DMS114 treated with DMSO at 0.1 percent for 48 hours (cell line): ENCODE measurements around the gene DEK.
A peak's percentile ranks its signal among the peaks of the same experiment; 100 is the strongest.

Experiments
- DNase-seq: peaks from one replicate; lab custom pipeline; 2025; ENCODE audit not compliant: unreplicated experiment; lab: John Stamatoyannopoulos, UW

Gene DEK

DNA sequence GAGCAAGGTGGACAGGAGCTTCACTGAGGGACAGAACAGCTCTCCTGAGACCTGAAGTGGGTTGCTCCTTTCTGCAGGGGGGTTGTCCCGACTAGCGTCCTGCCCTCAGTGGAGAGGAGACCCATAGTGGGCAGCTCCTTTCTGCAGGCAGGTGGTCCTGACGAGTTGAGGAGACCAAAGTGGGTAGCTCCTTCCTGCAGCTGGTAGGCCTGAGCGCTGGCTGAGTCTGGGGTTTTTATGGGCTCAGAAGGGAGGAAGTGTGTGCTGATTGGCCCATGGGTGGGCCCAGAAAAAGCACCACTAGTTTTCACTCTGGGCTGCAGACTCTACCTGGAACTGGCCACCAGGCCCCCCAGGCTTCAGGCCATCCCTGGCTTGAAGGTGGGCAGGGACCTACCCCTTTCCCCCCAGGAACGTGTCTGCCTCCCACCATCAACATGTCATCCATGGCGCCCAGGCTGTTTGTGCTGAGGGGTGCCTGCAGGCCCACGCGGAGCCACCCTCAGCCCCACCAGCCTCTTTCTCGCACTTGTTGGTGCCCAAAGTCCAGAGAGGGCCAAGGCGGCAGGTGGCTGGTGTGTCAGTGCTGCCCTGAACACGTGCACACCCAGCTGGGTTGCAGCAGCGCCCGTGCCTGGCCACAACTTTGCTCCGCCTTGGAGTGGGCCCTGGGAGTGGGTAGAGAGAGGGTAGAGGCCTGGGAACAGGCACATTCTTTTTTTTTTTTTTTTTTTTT, 1.6 kb upstream of the DEK start:
- no peak for DNase-seq

DNA sequence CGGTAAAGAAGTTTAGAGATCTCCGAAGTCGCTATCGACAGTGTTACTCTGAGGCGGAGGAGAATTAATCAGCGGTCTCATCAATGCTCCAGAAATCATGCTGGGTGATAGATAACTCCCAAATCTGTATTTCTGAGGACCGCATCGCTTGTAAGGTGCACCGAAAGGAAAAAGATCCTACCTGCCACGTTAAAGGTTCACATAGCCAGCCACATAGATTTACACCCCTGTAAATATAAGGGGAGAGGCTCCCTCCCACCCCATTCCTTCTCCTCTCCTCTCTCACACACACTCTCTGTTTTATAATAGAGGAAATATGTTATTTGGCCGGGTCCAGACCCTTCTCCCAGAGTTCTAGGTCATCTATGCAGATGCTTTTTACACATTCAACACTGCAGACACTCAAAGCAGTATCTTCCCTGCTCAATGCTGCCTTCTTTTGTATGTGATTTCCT, 620 bp upstream of the DEK start:
- DNase-seq, result peak; percentile 56

DNA sequence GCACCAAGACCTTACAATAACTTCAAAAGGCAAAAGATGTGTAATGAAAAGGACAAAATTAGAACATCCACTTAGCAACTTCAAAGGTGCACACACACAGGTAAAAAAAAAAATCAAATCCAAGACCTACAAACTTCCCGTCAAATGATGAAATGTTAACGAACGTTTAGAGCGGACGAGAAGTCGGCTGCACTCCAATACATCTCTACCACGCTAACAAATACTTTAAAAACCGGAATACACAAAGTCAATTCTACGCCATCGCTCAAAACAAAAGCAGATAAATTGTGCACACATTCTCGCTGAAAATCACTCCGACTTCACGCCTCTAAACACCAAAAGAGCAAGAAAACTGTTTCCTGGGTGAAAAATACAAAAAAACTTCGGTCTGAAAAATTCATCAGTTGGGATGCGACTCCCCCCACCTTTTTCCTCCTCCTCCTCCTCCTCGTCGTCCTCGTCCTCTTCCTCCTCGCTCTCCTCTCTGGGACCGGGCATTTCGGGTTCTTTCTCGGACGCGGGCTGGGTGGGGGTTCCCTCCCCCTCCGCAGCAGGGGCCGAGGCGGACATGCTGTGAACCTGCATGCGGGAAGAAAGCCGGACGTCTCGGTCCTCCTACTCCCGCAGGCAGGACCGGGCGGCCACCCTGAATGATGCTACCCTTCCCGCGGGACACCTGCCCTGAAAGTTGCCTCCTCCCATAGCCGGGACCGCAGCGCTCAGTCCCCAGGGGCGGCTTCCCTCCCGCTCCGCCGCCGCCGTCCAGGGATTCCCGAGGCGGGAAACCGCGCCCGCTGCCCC, 712 bp downstream of the DEK start:
- DNase-seq, result peak; percentile 66

DNA sequence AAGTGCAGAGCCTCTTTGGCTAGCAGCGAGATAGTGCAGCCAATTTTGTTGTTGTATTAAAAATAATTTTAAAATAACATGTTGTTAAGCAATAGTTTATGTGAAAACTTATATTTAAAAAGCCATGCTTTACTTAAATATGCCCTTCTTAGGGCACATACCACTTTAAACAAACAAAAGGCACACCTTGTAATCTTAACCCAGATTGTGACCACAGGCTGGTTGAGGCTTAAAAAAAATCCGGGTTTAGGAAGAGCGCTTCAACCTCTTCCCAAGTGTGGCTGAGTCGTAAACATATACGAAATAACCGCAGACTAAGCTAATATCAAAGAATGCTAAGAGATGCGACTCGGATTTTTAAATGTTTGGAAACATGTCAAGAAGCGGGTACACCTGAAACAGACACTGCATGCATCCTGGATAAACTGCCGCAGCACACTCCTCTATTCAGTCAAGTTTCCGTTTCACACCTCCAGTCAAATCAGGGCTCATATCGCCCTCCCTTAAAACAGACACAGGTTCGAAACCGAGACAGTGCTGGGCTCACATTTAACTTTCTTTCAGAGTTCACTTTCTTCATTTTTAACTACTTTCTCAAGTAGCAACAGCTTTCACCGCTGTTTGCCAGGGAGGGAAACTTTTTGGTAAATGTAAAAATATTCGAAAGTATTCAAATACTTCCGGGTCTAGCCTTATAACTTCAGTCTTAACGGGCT, 1.5 kb downstream of the DEK start:
- peak; percentile 71 for DNase-seq

DNA sequence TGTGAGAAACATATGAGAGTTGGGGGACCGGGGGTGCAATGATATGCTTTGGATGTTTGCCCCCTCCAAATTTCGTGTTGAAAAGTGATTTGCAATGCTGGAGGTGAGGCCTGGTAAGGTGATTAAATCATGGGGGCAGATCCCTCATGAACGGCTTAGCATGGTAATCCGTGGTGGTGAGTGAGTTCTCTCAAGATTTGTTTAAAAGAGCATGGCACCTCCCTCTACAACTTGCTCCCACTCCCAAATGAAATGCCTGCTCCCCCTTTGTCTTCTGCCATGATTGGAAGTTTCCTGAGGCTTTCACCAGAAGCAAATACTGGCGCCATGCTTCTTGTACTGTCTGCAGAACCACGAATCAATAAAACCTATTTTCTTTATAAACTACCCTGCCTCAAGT, 2.5 kb downstream of the DEK start:
- DNase-seq, result peak; percentile 67

DNA sequence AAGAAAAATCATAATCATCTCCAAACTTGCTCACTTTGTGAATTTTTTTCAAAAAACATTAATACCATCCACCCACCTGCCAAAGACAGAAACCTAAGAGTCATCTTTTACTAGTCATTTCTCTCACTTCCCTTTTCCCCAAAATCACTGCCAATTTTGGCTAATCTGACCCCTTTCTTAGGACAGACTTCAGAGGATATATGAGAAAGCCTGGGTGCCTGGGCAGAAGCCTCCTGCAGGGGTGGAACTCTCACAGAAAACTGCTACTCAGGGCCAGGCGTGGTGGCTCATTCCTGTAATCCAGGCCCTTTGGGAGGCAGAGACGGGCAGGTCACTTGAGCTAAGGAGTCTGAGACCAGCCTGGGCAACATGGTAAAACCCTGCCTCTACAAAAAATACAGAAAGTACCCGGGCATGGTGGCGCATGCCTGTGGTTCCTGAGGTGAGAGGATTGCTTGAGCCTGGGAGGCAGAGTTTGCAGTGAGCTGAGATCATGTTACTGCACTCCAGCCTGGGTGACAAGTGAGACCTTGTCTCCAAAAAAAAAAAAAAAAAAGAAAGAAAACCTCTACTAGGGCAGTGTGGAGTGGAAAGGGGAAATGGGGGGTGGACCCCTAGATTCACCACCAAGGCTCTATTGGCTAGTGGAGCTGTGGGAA, 3.8 kb downstream of the DEK start:
- DNase-seq, result peak; percentile 67

DNA sequence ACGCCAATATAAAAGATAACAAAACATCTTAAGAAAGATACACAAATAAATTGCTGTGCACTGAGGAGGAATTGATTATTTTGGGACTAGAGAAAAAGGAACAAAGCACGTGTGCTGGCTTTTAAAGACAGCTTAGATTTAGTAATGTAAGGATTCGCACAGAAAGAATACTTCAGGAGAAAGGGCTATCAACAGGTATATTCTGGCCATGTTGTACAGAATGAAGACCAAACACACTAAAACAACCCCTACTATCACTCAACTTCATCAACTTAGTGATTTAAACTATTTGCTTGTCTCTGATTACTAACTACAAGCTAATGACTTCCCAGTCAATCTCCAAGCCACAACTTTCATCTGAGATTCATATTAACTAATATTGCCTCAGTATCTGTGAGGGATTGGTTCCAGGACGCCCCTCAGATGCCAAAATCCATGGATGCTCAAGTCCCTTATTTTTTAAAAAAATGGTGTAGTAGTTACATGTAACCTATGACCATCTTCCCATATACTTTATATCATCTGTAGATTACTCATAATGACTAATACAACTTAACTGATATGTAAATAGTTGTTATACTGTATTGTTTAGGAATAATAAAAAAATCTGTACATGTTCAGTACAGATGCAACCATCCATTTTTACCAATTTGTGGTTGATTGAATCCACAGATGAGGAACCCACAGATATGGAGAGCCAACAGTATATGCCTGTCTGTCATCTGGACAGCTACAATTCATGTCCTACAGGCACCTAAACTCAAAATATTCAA, 4.5 kb downstream of the DEK start:
- DNase-seq, result peak; percentile 71

GRCh38 chr6:18254793-18255192, 9.5 kb downstream of the DEK start:
- DNase-seq, result no peak

DNA sequence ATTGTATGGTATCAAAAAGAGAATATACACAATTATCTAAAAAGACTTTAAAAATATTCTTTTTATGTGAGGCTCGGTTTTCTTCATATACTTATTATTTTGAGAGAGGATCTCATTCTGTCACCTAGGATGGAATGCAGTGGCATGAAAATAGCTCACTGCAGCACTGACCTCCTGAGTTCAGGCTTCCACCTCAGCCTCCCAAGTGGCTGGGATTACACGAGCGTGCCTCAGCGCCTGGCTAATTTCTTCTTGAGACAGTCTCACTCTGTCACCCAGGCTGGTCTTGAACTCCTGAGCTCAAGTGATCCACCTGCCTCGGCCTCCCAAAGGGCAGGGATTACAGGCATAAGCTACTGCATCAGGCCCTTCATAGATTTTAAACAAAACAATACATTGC, 10.7 kb downstream of the DEK start:
- DNase-seq, result no peak

- DNase-seq, result no peak
Observed at GRCh38 chr6:18249271-18249670, 15.1 kb downstream of the DEK start.

DNA sequence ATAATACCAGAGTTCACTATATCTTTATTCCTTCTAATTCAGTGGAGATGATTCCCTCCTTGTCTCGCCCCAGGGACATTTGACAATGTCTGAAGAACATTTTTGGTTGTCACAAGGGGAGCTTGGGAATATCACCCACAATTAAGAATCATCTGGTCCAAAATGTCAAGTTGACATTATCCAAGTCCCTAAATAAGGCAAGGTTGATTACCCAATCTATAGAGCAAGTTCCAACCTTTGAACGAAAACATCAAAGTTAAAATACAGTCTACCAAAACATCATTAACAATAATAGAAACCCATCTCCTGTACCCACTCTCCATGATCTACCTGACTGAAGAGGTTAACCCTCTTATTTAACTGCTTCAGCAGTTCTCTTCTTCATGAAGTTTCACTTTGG, 15.6 kb downstream of the DEK start:
- DNase-seq, result no peak

- no peak for DNase-seq
Observed at GRCh38 chr6:18247002-18247401, 17.3 kb downstream of the DEK start.

DNA sequence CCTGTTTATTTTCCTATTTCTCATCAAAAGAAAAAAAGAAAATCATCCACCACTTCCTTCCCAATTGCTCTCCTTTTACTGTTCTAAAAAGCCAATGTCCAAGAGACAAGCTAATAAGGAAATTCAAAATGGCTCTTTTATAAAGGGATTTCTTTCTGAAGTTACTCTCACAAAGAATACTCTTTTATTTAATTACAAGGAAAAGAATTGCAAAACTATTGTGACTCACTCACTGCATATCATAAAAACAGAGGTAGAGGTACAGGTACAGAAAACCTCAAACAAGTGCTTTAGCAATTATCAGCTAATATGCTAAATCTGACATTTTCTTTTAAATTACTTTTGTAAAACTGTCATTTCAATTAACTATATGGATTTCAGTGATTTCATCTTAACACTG, 18.1 kb downstream of the DEK start:
- no peak for DNase-seq

GRCh38 chr6:18245642-18246041, 18.7 kb downstream of the DEK start:
- no peak for DNase-seq

DNA sequence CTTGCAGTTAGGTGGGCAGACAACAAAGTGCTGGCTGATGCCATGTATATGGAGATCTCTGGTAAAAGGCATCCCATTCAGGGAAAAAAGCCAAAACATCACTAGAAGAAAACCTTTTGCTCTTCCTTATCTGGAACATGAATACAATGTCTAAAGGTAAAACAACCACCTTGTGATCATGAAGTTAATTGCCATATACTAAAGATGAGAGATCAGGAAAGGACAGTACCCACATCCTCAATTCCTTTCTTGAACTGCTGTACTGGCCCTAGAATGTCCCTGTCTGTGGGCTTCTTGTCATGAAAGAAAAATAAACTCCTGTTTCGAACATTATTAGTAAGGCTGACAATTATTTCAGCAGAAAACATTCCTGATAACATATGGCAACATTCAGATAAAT, 19.3 kb downstream of the DEK start:
- no peak for DNase-seq

GRCh38 chr6:18244251-18244650, 20.1 kb downstream of the DEK start:
- no peak for DNase-seq

DNA sequence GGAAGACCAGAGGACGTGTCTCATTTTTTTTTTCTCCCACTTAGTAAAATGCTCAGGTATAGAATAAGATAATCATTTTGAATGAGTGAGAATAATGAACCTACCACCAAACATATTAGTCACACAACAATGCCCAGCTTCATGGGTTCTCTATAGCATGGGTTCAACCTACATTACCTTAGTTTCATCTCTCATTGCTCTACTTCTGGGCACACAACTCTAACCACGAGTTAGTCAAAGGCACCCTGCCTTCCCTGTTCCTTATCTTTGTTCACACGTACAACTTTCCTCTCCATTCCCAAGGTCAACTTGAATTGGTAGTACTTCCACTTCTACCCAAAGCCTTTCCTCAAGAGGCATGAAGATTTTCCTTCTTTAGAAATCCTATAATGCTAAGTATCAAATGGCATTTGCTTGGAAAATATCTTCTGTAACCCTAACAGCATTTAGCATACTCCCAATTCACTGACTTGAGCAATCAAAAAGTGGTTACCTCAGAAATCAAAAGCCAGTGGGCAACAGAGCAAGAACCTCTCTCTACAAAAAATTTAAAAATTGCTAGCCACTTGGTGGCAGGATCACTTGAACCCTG, 20.9 kb downstream of the DEK start:
- DNase-seq, result no peak

- DNase-seq, result no peak
Observed at GRCh38 chr6:18242062-18242851, 22.1 kb downstream of the DEK start.
